Retinal pigment epithelial cell (primary cell): Measurements from ENCODE around the gene SPCS3.

ENCODE experiments used
- DNase-seq: peaks from one replicate; pipeline ENCODE4 v3.0.0-alpha.2; 2010; ENCODE audit warnings: low read depth
- H3K4me3 ChIP-seq: 2 replicates; pipeline ENCODE4 v1.5.1; 2011; ENCODE audit warnings: mild to moderate bottlenecking, low read length, control low read depth, moderate library complexity
- CTCF ChIP-seq: conservative IDR thresholded peaks from 2 replicates; pipeline ENCODE4 v1.5.1; 2011; ENCODE audit warnings: low read depth, low read length, control low read depth, inconsistent platforms

Gene SPCS3

GRCh38 chr4:176309772-176310171 is 10.0 kb upstream of the SPCS3 start:
- H3K4me3 ChIP-seq = no peak overlapping the region
- no peak for DNase-seq
- TF ChIP-seq CTCF = no peak

GRCh38 chr4:176313596-176314336 is 6.0 kb upstream of the SPCS3 start:
- TF ChIP-seq CTCF = no peak
- no peak for DNase-seq

GRCh38 chr4:176319151-176319703 is 539 bp upstream of the SPCS3 start:
- H3K4me3 ChIP-seq = peak overlapping the region; percentile 90
- no peak for DNase-seq
- no peak for TF ChIP-seq CTCF

More at GRCh38 chr4:176313596-176314336, 6.0 kb upstream of the SPCS3 start:
- no peak overlapping the region for H3K4me3 ChIP-seq

GRCh38 chr4:176320340-176320975 is 692 bp downstream of the SPCS3 start:
- peak overlapping the region; percentile 86 for H3K4me3 ChIP-seq

GRCh38 chr4:176320976-176321361 is 1.2 kb downstream of the SPCS3 start:
- H3K4me3 ChIP-seq = peak overlapping the region; percentile 86
- TF ChIP-seq CTCF = no peak
- DNase-seq = no peak

More at GRCh38 chr4:176320340-176320975, 692 bp downstream of the SPCS3 start:
- no peak for TF ChIP-seq CTCF
- DNase-seq = peak; percentile 62

GRCh38 chr4:176321589-176321988 is 1.8 kb downstream of the SPCS3 start:
- TF ChIP-seq CTCF = no peak
- H3K4me3 ChIP-seq = peak overlapping the region; percentile 86
- DNase-seq = no peak
